HEK293T (cell line): ENCODE measurements around the gene SLC45A3.

Experiments used
- ARNT ChIP-seq: fragments of 450-650 bp; IDR thresholded peaks from 2 replicates; pipeline ENCODE4 v1.6.1; 2017; ENCODE audit warnings: mild to moderate bottlenecking
- BHLHE40 ChIP-seq: fragments of 450-650 bp; IDR thresholded peaks from 2 replicates; pipeline ENCODE4 v1.6.1; 2016; ENCODE audit warnings: mild to moderate bottlenecking, moderate library complexity, borderline replicate concordance
- ELF4 ChIP-seq: fragments of 450-650 bp; IDR thresholded peaks from 2 replicates; pipeline ENCODE4 v1.6.1; 2017; ENCODE audit warnings: antibody characterized with exemption
- FOXM1 ChIP-seq: fragments of 450-650 bp; IDR thresholded peaks from 2 replicates; pipeline ENCODE4 v1.6.1; 2017; ENCODE audit warnings: mild to moderate bottlenecking, borderline replicate concordance
- NFRKB ChIP-seq: fragments of 450-650 bp; IDR thresholded peaks from 2 replicates; pipeline ENCODE4 v1.6.1; 2016; ENCODE audit warnings: mild to moderate bottlenecking, moderate library complexity
- PKNOX1 ChIP-seq: fragments of 450-650 bp; IDR thresholded peaks from 2 replicates; pipeline ENCODE4 v1.6.1; 2016
- SP1 ChIP-seq: fragments of 450-650 bp; IDR thresholded peaks from 2 replicates; pipeline ENCODE4 v1.6.1; 2017
- SUZ12 ChIP-seq: fragments of 450-650 bp; IDR thresholded peaks from 2 replicates; pipeline ENCODE4 v1.6.1; 2016; ENCODE audit warnings: mild to moderate bottlenecking
- TARDBP ChIP-seq: fragments of 450-650 bp; IDR thresholded peaks from 2 replicates; pipeline ENCODE4 v1.6.1; 2016

GRCh38 chr1:205714190-205714905 is 34.0 kb upstream of the SLC45A3 start:
- no peak for TF ChIP-seq PKNOX1
- TF ChIP-seq SP1 = no peak
- TF ChIP-seq TARDBP = no peak
- TF ChIP-seq BHLHE40 = no peak
- no peak for TF ChIP-seq ARNT
- TF ChIP-seq ELF4 = no peak
- no peak for TF ChIP-seq FOXM1
- no peak for TF ChIP-seq NFRKB
- no peak for TF ChIP-seq SUZ12
